HT1080 (cell line): ENCODE measurements around the gene BABAM2. TPM values are rescaled to one million over a fixed set of nuclear protein-coding genes. Genes with fewer than 3 reads are reported as not detected.
"Not testable (repeated sequence)": the region's sequence is repeated elsewhere in the genome, so short reads cannot be mapped to it uniquely, and the experiment has no call there.

Experiments used
- DNase-seq: peaks from one replicate; pipeline ENCODE4 v3.0.0-alpha.2; 2015; ENCODE audit warnings: low read depth
- total RNA-seq: library from RNA; depleted of rRNA; stranded (reverse); fragments of >200 nt; shearing (Covaris generic); gene quantifications from 2 replicates; pipeline ENCODE4 v1.2.3, GENCODE V29; 2014

The BABAM2 gene
- total RNA-seq, 1 experiment from 2014 or later: 31.8 TPM

DNA sequence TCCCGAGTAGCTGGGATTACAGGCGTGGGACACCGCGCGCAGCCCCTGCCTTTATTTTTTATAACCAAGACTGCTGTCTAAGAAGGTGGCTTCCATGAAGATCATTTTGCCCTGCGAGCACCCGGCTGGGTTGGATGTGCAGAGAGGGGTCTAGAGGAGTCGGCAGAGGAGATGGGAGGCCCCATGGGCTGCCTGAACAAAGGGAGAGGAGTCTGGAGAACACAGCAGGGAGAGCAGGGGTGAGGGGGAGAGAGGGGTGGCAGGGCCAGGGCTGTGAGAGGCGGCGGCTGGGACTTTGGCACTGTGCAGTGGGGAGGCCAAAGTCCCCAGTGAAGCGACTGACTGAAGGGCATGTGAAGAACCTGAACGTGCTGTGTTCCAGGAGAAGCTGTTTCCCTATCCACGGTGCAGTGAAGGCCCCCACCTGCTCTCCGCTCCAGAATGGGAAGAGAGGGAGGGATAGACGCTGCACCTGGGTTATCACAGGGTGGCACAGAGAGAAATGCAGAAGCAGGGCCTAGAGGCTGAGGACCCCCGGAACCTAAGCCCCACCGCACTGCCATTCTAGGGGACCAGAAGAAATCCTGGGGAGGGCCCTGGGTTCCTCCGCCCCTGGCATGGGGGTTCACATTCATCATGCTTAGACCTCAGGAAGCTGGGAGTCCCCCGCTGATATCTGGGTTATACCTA lies 477.3 kb downstream of the BABAM2 start:
- no peak for DNase-seq

DNA sequence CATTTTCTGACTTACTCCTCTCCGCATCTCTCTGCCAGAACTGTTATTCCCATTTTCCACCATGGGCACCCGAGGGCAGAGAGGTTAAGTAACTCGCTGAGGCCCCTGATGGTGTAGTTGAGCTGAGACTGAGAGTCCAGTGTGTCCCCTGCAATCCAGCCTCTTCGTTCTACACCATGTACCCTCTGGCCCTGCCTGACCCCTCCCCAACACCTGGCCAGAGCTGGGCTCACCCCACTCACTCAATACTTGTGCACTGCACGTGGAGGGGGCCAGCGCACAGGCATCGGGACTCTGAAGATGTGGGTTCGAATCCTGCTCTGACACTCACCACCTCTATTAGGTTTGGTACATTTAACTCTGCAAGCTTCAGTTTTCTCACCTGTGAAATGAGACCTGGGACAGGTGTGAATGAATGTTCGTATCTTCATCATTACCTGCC lies 477.8 kb downstream of the BABAM2 start:
- no peak for DNase-seq

DNA sequence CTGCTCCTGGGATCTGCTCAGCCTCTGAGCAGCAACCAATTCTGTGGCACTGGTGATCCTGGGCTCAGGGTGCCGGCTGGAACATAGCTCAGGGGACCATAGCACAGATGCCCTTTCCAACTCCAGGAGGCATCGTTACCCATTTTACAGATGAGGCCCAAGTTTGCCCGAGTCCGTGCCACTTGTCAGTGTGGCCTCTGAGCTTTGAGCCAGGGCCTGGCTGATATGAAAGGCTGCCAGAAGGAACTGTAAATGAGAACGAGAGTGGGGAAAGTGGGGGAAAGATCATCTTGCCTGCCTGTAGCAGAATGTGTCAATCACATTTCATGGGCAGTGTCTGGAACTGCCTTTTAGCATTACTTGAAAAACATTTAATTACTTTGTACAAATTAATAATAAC lies 478.8 kb downstream of the BABAM2 start:
- no peak for DNase-seq

DNA sequence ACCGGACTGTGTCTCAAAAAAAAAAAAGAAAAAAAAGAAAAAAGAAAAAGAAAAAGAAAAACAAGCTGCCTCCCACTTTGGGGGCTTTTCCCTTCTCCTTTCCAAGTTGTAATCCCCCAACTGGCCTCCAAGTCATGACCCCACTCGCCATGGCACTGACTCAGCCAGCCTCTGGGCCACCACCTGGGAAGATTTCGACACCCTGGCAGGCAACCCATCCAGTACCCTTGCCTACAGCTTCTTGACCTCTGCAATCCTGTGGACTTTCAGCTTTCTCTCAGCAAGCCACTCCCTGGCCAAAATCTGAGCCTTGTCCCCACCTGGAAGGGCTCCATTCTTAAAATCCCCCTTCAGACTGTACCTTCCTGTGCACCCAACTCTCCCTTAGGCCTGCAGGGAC lies 479.8 kb downstream of the BABAM2 start:
- no peak for DNase-seq

DNA sequence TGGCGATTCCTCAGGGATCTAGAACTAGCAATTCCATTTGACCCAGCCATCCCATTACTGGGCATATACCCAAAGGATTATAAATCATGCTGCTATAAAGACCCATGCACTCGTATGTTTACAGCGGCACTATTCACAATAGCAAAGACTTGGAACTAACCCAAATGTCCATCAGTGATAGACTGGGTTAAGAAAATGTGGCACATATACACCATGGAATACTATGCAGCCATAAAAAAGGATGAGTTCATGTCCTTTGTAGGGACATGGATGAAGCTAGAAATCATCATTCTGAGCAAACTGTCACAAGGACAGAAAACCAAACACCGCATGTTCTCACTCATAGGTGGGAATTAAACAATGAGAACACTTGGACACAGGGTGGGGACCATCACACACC lies 481.2 kb downstream of the BABAM2 start:
- DNase-seq: not testable (repeated sequence)

DNA sequence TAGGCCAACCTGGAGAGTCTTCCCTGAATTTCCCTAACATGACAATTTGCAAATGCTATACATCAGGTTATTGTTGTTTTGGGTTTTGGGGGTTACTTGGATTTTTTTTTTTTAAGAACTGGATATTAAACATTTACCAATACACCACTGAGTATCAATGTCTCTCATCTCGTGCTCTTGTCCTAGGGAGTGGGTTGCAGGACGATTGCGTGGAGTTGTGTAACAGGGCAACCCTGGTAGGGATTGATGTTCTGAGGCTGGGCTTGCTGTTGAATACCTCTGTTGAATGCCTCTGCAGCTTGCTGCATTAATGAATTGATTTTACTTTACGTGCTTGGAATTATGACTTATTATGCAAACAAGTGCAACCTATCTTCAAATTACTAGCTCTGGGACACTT lies 483.3 kb downstream of the BABAM2 start:
- DNase-seq: no peak

DNA sequence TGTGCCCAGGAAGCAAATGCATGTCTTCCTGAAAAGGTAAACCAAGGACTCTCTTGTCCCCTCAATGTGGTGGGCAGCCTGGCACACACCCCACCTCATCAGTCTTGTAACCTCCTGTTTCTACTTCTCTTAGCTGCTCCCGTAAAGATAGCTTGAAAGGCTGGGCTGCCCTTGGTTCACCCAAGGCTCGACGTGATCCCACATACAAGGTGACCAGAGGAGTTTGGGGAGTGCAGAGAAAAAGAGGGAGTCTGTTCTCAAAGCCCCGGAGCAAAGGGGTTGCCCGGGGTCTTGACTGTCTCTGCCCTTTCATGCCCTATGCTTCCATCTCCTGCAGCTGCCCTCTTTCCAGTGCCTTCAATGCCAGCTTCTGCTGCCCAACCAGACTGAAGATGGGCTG lies 483.8 kb downstream of the BABAM2 start:
- DNase-seq: no peak

DNA sequence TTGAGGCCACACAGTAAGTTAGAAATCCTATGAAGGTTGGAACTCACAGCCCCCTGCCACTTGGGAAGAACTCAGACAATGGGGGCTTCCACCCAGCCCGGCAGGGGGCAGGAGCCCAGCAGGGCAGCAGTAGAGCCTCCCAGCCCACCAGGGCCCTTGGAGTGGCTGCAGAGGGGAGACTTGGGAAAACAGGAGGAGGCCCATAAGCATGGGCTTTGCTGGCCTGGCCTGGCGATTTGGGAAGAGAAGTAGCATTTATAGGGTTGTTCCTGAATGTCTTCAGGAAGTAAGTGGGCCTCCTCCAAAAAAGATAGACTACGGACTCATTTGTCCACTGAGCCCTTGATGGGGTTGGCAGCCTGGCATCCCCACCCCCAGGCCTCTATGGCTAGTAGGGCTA lies 484.7 kb downstream of the BABAM2 start:
- DNase-seq: no peak

DNA sequence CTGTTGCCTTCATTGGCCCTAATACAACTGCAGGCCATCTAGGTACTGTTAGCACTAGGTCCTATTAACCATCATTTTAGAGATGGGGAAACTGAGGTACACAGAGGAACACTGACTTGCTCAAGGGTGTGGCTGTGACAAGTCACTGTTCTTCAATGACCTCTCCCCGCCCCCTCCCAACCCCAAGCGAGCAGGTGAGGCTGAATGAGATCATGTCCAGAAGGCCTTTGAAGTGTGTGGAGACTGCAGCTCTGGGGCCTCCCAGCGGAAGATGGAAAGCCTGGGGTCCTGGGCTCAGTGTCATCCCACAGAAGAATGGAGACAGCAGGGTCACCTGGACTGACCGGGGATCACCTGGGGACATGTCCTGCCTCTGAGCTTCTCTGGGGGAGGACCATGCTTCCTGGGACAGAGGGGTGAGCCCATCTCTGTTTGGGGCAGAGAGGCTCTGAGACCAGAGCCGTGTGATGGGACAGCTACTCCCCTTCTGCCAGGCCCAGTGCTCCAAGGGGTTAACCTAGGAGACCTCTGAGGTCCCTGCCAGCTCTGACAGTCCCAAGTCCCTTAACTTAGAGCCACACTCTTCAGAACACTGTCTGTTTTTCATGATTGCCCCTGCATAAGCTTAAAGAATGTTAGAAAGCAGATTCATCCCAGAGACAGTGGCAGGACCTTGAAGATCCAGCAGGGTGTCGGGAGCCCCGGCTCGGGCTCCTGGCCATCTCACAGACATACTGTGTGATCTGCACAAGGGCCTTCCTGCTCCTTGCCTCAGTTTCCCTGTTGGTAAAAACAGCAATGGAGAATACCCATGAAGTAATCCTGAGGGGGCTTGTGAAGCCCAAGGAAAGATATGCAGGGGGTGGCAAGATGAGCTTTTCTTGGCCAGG lies 485.5 kb downstream of the BABAM2 start:
- DNase-seq: no peak

DNA sequence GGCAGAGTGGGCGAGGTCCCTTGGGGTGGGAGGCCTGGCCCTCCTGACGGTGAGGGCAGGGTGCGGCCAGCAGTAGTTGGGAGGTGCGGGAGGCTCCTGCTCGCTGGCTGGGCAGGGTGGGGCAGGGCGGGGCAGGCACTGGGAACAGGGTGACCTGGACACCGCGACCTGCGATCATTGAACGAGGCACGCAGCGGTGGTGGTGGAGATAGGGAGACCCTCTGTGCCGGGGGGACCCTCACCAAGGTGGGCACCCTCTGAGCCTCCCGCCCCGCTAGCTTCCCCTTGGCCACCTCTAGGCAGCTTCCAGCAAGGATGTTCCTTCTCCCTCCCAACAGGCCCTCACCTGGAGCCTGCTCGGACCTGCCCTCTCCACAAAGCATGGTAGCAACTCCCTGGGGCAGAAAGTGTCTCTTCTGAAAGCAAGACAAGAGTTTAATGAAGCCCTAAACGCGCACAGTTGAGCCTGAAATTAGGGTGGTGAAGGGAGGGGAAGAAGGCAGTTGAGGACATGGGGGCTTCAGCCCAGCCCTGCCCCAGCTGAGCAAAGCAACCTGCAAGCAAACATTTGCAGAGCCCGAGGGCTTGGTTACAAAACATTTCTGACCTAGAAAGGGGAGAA lies 486.8 kb downstream of the BABAM2 start:
- no peak for DNase-seq

DNA sequence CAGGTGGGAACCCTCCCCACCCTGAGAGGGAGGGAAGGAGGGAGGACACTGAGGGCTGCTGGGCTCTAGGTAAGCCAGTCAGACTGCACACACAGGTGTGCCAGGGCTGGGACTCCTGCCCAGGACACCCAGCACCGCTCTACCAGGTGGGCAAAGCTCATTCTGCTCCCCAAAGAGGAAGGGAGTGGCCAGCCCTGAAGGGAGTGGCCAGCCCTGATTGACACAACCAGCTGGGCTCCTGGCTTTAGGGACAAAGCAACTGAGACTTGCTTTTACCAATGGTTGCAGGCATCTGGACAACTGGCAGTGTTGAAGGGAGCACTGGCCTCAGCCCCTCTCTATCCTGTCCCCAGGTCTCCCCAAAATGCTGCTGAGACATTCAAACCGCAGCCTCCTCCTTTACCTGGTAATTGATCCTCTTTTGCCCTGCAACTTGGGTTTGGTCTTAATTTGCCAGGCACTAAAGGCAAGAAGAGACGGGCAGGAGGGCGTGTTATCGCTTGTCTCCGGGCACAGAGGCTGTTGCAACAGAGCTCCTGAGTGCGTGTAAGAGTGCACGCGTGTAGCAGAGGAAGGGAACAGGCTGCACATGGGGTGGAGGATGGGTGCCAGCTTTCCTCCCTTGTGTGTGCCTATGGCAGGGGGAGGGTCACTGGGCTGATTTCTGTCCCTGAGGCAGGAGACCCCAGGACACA lies 487.6 kb downstream of the BABAM2 start:
- DNase-seq: no peak

DNA sequence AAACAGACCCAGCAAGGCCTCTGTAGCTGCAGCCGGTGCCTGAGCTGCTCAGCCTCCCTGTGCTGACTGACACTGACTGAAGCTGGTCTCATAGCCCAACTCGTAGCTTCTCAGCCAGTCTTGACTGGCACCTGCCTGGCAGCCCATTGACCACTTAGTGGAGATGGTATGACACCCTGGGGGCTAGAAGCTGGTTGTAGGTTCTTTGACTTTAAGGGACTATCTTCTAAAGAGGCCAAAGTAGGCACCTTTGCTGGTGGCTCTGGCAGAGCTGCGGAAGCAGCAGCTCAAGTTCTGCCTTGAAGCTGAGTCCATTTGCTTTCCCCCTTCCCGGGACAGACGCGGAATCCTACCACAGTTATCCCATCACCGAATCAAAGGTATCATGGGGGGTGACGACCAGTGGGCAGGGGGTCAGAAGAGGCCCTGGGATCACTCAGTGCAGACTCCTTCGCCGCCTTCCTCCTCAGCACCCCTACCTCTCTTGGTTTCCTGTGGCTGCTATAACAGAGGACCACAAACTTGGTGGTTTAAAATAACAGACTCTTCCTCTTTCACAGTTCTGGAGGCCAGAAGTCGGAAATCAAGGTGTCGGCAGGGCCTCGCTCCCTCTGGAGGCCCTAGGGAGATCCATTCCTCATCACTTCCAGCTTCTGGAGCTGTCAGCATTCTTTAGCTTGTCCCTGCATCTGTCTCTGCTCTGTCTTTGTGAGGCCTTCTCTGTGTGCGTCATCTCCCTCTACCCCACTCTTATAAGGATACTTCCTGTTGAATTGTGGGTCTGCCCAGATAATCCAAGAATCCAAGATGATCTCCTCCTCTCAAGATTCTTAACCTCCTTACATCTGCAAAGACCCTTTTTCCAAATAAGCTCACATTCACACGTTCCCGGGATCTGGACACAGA lies 488.4 kb downstream of the BABAM2 start:
- no peak for DNase-seq

DNA sequence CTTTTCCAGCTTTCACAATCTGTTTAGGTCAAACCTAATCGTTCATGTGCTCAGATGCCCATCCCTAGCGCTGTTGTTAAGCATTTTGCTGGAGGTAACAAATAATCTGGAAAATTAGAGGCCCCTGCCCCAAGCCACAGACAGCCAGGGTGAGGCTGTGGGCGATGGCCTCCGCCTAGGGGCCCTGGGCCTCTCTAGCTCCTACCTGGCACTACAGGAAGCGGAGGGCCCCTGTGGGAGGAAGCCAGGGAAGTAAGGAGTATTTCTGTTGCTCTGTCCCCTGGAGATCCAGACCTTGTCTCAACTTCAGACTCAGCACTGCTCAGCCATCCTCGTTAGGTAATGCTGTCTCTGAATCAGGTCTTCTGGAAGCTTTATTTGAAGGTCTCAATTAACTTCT lies 489.7 kb downstream of the BABAM2 start:
- no peak for DNase-seq

DNA sequence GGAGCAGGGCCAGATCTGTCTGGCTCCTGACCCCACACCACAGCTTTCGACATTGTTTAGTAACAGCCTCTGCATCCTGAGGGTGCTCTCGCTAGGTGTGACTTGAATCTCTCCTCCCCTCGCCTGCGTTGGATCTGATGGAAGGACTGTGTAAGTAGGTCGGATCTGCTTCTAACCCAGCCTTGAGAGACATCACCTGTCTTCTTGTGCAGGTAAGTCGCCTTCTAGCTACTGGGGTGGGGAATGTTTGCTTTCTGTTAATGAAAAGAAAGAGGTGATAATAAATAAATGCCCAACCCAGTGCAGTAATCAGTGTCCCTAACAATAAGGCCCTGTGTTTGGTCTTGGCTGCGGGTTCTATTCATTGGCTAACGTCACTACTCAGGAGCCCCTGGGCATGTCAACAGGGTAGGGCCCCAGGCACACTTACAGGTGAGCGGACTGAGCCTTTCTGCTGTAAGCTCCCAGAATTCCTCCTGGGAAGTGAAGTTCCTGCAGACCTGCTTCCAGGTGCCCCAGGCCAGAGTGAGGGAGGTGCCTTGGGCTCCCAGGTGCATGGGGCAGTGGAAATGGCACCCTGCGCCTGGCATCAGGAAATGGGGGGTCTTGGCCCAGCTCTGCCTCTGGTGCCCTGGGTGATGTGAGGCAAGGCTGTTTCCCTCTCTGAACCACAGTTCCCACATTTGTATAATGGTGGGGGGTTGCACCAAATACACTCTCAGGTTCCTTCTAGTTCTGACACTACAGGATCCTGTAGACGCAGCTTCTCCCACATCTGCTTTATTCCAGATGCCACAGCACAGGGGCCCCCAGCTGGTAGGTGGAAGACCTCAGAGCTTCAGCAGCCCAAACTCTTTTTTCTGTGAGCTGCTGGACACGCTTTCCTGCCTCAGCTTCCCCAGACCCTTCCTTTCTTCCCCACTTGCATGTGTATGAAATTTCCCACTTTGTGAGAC lies 491.0 kb downstream of the BABAM2 start:
- DNase-seq: no peak

DNA sequence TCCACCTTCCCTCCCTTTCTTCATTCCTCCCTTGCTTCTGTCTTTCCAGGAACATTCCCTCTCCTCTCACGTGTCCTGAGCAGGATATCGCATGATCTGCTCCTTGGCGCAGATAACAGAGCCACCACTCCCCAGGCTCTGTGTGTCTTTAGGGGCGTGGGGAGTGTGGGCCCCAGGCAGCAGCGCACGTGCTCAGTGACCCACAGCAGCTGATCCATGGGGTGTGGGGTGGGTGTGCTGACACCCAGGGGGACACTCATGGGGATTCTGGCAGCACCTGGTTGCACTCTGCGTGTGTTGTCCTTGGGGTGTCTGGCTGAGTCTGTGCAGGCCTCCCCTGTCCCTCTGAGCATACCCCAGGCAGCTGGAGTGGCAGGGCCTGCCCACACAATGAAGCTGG lies 492.2 kb downstream of the BABAM2 start:
- DNase-seq: no peak

DNA sequence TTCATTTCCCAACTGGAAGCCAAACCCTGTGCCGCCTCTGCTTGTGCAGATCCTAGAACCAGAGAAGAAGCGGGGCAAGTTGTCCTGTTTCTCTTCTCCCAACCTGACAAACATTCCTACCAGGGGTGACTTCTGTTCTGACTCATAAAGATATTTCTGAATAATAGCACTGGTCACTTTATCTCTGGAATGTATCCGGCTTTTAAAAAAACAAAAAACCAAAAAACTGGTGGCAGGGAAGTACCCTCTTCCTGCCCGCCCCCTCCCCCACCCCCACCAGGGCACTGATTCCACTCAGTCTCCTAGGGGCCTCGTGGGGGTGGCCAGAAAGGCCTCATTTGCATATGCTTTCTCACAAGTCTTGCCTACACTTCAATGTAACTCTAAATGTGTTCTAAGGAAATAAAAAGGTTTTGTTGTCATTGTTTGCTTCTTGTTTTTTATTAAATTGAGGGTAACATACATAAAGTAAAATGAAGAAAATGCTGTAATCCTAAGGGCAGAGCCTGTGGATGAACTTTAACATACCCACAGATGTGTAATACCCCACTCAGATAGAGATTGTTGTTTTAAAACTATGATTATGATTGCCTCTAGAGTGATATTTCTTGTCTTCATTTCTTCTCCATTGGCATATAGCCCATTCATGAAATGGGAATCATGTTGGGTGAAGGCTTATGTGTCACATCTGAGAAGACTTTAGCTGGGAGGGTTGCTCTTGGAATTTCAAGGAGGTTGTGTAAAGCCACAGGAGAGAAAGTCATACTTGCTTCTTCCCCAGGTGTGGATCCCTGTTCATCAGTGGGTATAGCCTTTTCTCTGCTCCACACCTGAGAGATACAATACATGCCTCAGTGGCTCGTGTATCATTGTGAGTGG lies 496.8 kb downstream of the BABAM2 start:
- peak; percentile 76 for DNase-seq
